Right lobe of liver (tissue), 6 donors: ENCODE measurements around the gene ANTXRL. TPM values are rescaled to one million over a fixed set of nuclear protein-coding genes. Genes with fewer than 3 reads are reported as not detected.
A peak's percentile ranks its signal among the peaks of the same experiment; 100 is the strongest.
"Not testable (repeated sequence)": the region's sequence is repeated elsewhere in the genome, so short reads cannot be mapped to it uniquely, and the experiment has no call there.

Experiments
- ATAC-seq, 4 donors: fragments of 200-7000 bp; cut with Tn5 transposase; one replicate each; pipeline ENCODE4 v1.9.1; 2020; ENCODE audit warnings: mild to moderate bottlenecking in 4 of 4, moderate library complexity in 4 of 4
- DNase-seq, 3 donors: peaks; one replicate each; pipeline ENCODE4 v3.0.0-alpha.2; 2020
- H3K27ac ChIP-seq, 3 donors: fragments of 200-600 bp; one replicate each; pipeline ENCODE4 v1.8.0; 2022
- H3K27me3 ChIP-seq, 2 donors: fragments of 200-600 bp; one replicate each; pipeline ENCODE4 v1.8.0; 2022
- H3K36me3 ChIP-seq, 4 donors: fragments of 200-600 bp; sonication (generic) in 1 of 4; one replicate each; pipeline versions ENCODE4 v1.5.1 to v1.8.0; 2017 to 2022; ENCODE audit warnings: control low read depth in 1 of 4
- H3K4me1 ChIP-seq, 4 donors: fragments of 200-600 bp; sonication (generic) in 1 of 4; one replicate each; pipeline versions ENCODE4 v1.5.1 to v1.8.0; 2017 to 2022; ENCODE audit warnings: control low read depth in 1 of 4
- H3K4me3 ChIP-seq, 3 donors: fragments of 200-600 bp; one replicate each; pipeline ENCODE4 v1.8.0; 2022
- H3K9me3 ChIP-seq, 4 donors: fragments of 200-600 bp; sonication (generic) in 1 of 4; one replicate each; pipeline versions ENCODE4 v1.5.1 to v1.8.0; 2017 to 2022; ENCODE audit warnings: control low read depth in 1 of 4
- CTCF ChIP-seq, 4 donors: fragments of 200-600 bp in 3 of 4; fragments of 450-650 bp in 1 of 4; IDR thresholded peaks; one replicate each; pipeline versions ENCODE4 v1.5.1 to v1.8.0; 2016 to 2022; ENCODE audit warnings: antibody characterized with exemption in 4 of 4, mild to moderate bottlenecking in 2 of 4
- POLR2A ChIP-seq: fragments of 450-650 bp; IDR thresholded peaks from one replicate; pipeline ENCODE4 v1.6.1; 2017; ENCODE audit warnings: antibody characterized with exemption, mild to moderate bottlenecking
- WGBS: methylation state at CpG from one replicate; pipeline ENCODE4 v1.1.6; 2018; ENCODE audit warnings: low coverage, low lambda C conversion rate; ENCODE audit not compliant: insufficient coverage; ENCODE audit errors: missing lambda C conversion rate; 5-methylcytosine and 5-hydroxymethylcytosine counted together
- intact Hi-C, 2 donors: fragments of 100-400 bp; cut with DNase I; formaldehyde crosslinking; loops; one replicate each; pipeline versions ENCODE4 v1.11.2 to v1.14.1; 2022
- total RNA-seq, 6 experiments: library from RNA; depleted of rRNA in 2 of 6; stranded (reverse); fragments of >200 nt in 2 of 6; fragmentation: NEBNext Ultra II Directional in 3 of 6; extraction: Animal tissue kit (Norgen Biotek cat#: 25700) in 3 of 6; gene quantifications; one replicate each; pipeline versions ENCODE4 v1.1.0 to v1.2.4, GENCODE V29; 2016 to 2023
- donor health status: DM: no; HTN: yes; CAD: no.
- donor health status: DM: no; HTN: no; CAD: no.
- donor health status: DM: no; HTN: no; CAD: no.
- donor health status: DM: no; HTN: yes; CAD: no.
- donor health status: DM: no; HTN: yes; CAD: no.

The ANTXRL gene
- total RNA-seq, 6 experiments from 2014 or later, result not detected

- Histone ChIP-seq H3K4me3 (no peak overlapping the region), H3K36me3 (no peaks in the 10 kb centered on the region), H3K9me3 (no peaks in the 10 kb centered on the region), H3K4me1 (no peaks in the 10 kb centered on the region), H3K27me3 (no peaks in the 10 kb centered on the region), H3K27ac (no peak overlapping the region)
- intact Hi-C loops, result no loop called here
- DNase-seq (no peak), ATAC-seq (no peak)
- TF ChIP-seq CTCF (IDR thresholded peaks at IDR 0.05), result no peak
- no peak for TF ChIP-seq POLR2A
- 72% methylated on average over 3 of the region's 3 CpGs for WGBS
These were observed 44.1 kb downstream of the ANTXRL start for GRCh38 chr10:46330894-46331293.

- H3K4me1 ChIP-seq, ATAC-seq, H3K4me3 ChIP-seq, H3K36me3 ChIP-seq, DNase-seq, H3K9me3 ChIP-seq, H3K27ac ChIP-seq, H3K27me3 ChIP-seq, intact Hi-C loops: not testable (repeated sequence)
- WGBS, result 83% methylated on average over 1 of the region's 4 CpGs
These were observed 78.7 kb downstream of the ANTXRL start for GRCh38 chr10:46365484-46365883.

GRCh38 chr10:46367209-46367608 lies 80.4 kb downstream of the ANTXRL start:
- H3K9me3 ChIP-seq, H3K4me3 ChIP-seq, ATAC-seq, intact Hi-C loops, H3K4me1 ChIP-seq, H3K36me3 ChIP-seq, H3K27me3 ChIP-seq, H3K27ac ChIP-seq: not testable (repeated sequence)
- DNase-seq, result peak in 1 of 3 donors; percentile 61
- WGBS, result no CpG with 5 or more reads among the region's 5 CpGs

GRCh38 chr10:46367666-46368240 lies 81.0 kb downstream of the ANTXRL start:
- H3K4me1 ChIP-seq, H3K4me3 ChIP-seq, intact Hi-C loops, ATAC-seq, DNase-seq, H3K27me3 ChIP-seq, H3K36me3 ChIP-seq, H3K27ac ChIP-seq, H3K9me3 ChIP-seq: not testable (repeated sequence)
- no CpG with 5 or more reads among the region's 8 CpGs for WGBS

- H3K4me1 ChIP-seq, H3K27me3 ChIP-seq, H3K36me3 ChIP-seq, intact Hi-C loops, H3K4me3 ChIP-seq, DNase-seq, H3K9me3 ChIP-seq, H3K27ac ChIP-seq, ATAC-seq: not testable (repeated sequence)
- 100% methylated on average over 2 of the region's 11 CpGs for WGBS
These were observed 82.2 kb downstream of the ANTXRL start for GRCh38 chr10:46368956-46369355.

GRCh38 chr10:46374410-46374809 lies 87.6 kb downstream of the ANTXRL start:
- intact Hi-C loops, DNase-seq, H3K4me3 ChIP-seq, ATAC-seq, H3K4me1 ChIP-seq, H3K9me3 ChIP-seq, H3K36me3 ChIP-seq, H3K27me3 ChIP-seq, H3K27ac ChIP-seq: not testable (repeated sequence)
- WGBS, result no CpG with 5 or more reads among the region's 3 CpGs

- H3K9me3 ChIP-seq, H3K4me1 ChIP-seq, H3K36me3 ChIP-seq, H3K27ac ChIP-seq, DNase-seq, intact Hi-C loops, H3K27me3 ChIP-seq, H3K4me3 ChIP-seq: not testable (repeated sequence)
- ATAC-seq, result peak; percentile 13 to 58 (median 38)
- no CpG with 5 or more reads among the region's 11 CpGs for whole genome bisulfite sequencing
These were observed 88.6 kb downstream of the ANTXRL start, which contains the start of gene ANXA8L1 for GRCh38 chr10:46375406-46375805. Gene ANXA8L1, plus strand, starts transcription at chr10:46375776. Its CDS starts 76 bp downstream, at chr10:46375852.

- H3K4me3 ChIP-seq, H3K4me1 ChIP-seq, H3K9me3 ChIP-seq, intact Hi-C loops, DNase-seq, H3K36me3 ChIP-seq, H3K27ac ChIP-seq, H3K27me3 ChIP-seq: not testable (repeated sequence)
- ATAC-seq, result peak; percentile 90 to 96 (median 94)
- no CpG with 5 or more reads among the region's 1 CpG for WGBS
These were observed 90.2 kb downstream of the ANTXRL start for GRCh38 chr10:46377022-46377421.

GRCh38 chr10:46377651-46378050 lies 90.9 kb downstream of the ANTXRL start:
- no CpG with 5 or more reads among the region's 4 CpGs for WGBS
- intact Hi-C loops, result not testable (repeated sequence)
- ATAC-seq, result peak in 2 of 4 donors; percentile 2 to 31

GRCh38 chr10:46378108-46378507 lies 91.3 kb downstream of the ANTXRL start:
- H3K4me1 ChIP-seq, H3K9me3 ChIP-seq, H3K4me3 ChIP-seq, H3K36me3 ChIP-seq, intact Hi-C loops, DNase-seq, H3K27me3 ChIP-seq, H3K27ac ChIP-seq: not testable (repeated sequence)
- ATAC-seq, result peak in 1 of 4 donors; percentile 46
- no CpG with 5 or more reads among the region's 8 CpGs for WGBS

More at GRCh38 chr10:46377651-46378050, 90.9 kb downstream of the ANTXRL start:
- not testable (repeated sequence) for H3K4me3 ChIP-seq, H3K36me3 ChIP-seq, DNase-seq, H3K27me3 ChIP-seq, H3K9me3 ChIP-seq, H3K4me1 ChIP-seq, H3K27ac ChIP-seq

- ATAC-seq, H3K4me3 ChIP-seq, intact Hi-C loops, H3K9me3 ChIP-seq, DNase-seq, H3K36me3 ChIP-seq, H3K4me1 ChIP-seq, H3K27me3 ChIP-seq, H3K27ac ChIP-seq: not testable (repeated sequence)
- 58% methylated on average over 2 of the region's 5 CpGs for WGBS
These were observed 92.5 kb downstream of the ANTXRL start for GRCh38 chr10:46379233-46379848.
